Stimulated activated CD8-positive, alpha-beta memory T cell treated with anti-CD3 and anti-CD28 coated beads, Interleukin-4, amount 100 ng/mL, for 4 hours (primary cell): ENCODE data around the gene PWP2.
A peak's percentile ranks its signal among the peaks of the same experiment; 100 is the strongest.
"Not testable (repeated sequence)": the region's sequence is repeated elsewhere in the genome, so short reads cannot be mapped to it uniquely, and the experiment has no call there.

Source experiments
- DNase-seq, 2 donors: peaks; one replicate each; pipeline ENCODE4 v3.0.0-alpha.2; 2020; ENCODE audit warnings: low read depth in 2 of 2, low spot score in 1 of 2

PWP2 gene

DNA sequence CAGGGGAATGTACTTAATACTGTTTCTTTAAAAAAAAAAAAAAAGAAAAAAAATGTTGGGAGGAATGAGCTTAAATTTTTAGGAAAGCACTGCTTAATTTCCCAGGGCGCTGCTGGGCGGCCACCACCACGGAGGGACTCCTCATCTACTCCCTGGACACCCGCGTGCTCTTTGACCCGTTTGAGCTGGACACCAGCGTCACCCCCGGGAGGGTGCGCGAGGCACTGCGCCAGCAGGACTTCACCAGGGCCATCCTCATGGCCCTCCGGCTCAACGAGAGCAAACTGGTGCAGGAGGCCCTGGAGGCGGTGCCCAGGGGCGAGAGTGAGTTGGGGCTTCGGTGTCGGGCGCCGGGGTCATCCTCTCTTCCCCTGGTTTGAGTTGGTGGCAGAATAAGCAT lies 20.6 kb downstream of the PWP2 start:
- not testable (repeated sequence) for DNase-seq

GRCh38 chr21:44133715-44134057 lies 26.5 kb downstream of the PWP2 start:
- not testable (repeated sequence) for DNase-seq

DNA sequence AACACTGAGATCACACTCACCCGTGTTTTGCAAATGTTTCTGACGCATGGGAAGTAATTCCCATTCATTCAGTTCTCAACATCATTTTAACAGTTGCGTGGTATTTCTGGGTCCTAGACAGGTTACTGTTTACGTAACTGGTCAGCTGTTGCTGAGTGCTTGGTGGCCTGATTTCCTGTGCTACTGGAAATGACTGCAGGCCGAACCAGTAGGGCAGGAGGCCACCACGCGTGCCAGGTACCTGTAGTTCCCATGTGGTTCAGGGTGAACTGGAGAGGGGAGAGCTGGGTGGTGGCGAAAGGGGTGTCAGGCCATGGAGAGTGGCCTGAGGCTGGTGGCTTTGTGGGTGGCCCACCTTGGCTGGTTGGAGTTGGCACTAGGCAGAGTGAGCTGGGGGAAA lies 27.5 kb downstream of the PWP2 start:
- DNase-seq = not testable (repeated sequence)

DNA sequence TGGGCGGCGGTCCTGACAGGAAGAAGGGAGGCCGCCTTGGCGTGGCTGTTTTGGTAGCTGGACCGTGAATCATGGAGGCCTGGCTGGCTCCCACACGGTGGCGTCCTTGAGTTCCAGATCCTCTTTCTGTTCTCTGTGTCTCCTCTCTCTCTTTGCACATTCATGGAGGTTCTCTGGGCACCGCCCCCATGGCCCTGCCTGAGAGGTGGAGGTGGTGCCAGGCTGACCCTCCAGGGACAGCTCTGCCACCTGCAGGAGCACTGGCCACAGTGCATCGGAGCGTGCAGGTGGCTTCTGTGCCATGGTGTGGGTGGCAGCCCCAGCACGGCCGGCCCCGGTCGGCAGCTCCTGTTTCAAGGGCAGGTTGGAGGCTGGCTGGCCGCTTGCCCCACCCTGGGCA lies 30.8 kb downstream of the PWP2 start:
- DNase-seq = not testable (repeated sequence)

GRCh38 chr21:44139787-44140551 lies 32.8 kb downstream of the PWP2 start:
- DNase-seq = not testable (repeated sequence)

GRCh38 chr21:44140552-44140932 lies 33.3 kb downstream of the PWP2 start:
- not testable (repeated sequence) for DNase-seq

GRCh38 chr21:44142470-44142869 lies 35.3 kb downstream of the PWP2 start:
- DNase-seq = not testable (repeated sequence)

DNA sequence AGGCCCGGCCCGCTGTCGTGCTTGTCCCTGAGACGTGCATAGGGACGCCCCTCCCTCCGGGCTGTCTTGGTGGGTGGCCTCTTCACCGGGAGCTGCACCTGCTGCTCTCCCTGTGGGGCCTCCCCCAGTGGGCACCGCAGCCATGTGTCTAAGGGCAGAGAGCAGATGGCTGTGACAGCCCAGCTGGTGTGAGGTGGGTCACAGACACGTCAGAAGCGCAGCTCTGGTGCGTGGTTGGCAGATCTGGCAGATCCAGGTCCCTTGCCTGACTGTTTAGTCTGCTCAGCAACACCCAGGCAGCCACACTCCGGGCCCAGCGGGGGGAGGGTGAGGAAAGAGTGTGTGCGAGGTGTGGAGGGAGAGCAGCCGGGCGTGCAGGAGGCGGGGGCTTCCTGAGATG lies 36.2 kb downstream of the PWP2 start:
- peak in 1 of 2 donors; percentile 29 for DNase-seq

DNA sequence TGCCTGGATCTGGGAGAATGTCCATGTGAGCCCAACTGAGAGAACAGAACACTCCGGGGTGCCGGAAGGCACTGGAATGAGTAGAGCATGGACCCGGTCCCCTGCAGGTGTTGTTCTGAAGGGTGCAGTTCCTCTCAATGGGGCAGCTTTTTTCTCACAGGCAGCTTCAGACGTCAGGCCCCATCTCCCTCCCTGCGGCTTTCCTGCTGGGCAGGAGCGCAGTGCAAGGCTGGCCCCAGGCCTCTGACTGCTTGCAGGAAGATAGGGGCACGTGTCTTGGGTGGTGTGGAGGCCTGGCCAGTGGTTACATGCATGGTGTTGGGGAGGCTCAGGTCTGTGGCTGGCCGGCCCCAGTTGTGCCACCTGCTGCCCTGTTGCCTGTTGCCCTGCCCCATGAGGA lies 36.8 kb downstream of the PWP2 start:
- DNase-seq = not testable (repeated sequence)

- not testable (repeated sequence) for DNase-seq
Observed at GRCh38 chr21:44144784-44145602, 37.8 kb downstream of the PWP2 start.

GRCh38 chr21:44145616-44146015 lies 38.4 kb downstream of the PWP2 start:
- DNase-seq = not testable (repeated sequence)

DNA sequence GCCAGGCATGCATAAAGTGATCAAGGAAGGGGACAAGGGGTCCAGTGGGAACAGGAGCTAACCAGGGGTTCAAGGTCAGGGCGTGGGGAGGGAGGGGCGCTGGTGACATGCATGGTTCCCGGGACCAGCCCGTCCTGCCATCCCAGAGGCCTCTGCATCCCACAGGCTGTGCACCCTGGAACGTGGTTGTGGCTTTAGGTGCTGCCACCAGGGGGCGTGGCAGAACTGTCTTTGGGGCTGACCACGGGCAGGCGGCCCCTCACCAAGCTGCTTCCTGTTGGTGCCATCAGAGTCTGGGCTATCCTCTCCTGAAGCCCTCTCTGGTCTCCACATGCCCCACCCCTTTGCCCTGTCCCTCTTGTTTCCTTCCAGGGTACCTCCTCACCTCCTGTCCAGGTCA lies 39.9 kb downstream of the PWP2 start:
- DNase-seq = not testable (repeated sequence)

DNA sequence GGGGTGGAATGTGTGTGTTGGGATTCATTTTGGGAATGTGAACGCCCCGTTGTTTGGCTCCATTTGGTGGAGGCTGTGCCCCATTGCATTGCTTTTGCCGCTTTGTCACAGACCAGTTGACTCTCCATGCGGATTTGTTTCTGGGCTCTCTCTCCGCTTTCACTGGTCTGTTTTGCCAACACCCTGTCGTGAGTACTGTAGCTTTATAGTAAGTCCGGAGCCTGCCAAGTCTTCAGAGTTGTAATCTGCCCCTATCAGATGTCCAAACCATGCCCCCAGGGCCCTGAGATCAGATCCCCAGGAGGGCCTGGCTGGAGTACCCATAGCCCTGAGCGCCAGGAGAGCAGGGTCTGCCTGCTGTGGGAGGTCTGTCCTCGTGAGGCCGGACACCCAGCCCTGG lies 43.1 kb downstream of the PWP2 start:
- DNase-seq = not testable (repeated sequence)

- DNase-seq = not testable (repeated sequence)
Observed at GRCh38 chr21:44153214-44153888, 46.2 kb downstream of the PWP2 start.

GRCh38 chr21:44153889-44154228 lies 46.7 kb downstream of the PWP2 start:
- not testable (repeated sequence) for DNase-seq

DNA sequence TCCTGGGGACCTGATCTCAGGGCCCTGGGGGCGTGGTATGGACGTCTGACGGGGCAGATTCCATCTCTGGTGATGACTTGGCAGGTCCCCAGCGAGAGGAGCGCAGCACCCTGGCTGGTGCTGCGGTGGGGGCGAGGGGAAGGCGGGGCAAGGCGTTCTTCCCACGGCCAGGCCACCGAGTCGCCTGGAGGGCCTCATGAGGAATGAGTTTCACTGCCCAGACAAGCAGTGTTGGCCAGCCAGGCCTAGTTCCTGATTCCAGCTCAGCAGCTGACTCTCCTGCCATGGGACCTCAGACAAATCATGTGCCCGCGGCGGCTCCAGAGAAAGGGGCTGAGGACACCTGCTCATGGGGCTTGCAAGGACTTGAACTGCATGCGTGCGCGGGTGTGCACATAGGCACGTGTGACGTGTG lies 47.6 kb downstream of the PWP2 start:
- not testable (repeated sequence) for DNase-seq

DNA sequence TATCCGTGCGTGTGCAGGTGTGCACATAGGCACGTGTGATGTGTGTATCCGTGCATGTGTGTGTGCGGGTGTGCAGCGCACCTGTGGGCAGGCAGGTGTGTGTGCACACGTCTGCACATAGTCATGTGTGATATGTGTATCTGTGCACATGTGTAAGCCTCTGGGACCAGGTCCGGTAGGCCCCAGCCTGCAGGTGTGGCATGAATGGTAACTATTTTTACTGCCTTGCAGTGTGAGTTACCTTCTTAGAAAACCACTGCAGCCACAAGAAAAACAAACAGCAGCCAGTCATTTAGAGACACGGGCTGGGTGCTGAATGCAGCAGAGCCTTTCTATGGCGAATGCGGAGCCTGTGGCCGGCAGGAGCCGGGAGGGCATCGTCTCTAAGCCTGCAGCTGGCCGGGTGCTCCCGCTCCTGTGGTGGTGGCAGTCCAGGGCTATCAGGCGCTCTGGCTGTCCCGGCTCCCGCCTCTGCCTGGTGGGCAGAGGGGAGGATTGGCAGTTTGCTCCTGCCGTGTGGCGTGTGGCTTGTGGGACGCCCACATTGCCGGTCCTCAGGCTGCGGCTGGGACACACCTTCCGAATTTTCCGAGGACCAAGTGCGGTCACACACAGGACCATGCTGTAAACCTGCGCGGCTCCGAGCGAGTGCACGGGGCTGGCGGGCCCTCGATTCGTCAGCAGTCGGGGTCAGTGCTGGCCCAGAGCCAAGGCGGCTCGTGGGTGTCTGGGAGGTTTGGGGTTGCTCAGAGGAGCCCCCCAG lies 48.2 kb downstream of the PWP2 start:
- not testable (repeated sequence) for DNase-seq

DNA sequence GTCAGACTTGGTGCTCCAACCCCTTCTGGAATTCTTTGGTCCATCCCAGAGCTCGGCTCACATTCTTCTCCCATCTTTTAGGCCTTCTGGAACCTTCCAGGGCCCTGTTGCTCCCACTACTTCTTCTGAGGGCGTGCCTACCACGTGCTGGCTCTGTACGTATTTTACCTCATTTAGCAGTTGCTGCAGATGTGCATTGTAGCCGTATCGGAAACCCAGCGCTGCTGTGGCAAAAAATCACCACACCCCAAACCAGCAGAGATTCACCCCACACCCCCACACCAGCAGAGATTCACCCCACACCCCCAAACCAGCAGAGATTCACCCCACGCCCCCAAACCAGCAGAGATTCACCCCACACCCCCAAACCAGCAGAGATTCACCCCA lies 48.8 kb downstream of the PWP2 start:
- not testable (repeated sequence) for DNase-seq

DNA sequence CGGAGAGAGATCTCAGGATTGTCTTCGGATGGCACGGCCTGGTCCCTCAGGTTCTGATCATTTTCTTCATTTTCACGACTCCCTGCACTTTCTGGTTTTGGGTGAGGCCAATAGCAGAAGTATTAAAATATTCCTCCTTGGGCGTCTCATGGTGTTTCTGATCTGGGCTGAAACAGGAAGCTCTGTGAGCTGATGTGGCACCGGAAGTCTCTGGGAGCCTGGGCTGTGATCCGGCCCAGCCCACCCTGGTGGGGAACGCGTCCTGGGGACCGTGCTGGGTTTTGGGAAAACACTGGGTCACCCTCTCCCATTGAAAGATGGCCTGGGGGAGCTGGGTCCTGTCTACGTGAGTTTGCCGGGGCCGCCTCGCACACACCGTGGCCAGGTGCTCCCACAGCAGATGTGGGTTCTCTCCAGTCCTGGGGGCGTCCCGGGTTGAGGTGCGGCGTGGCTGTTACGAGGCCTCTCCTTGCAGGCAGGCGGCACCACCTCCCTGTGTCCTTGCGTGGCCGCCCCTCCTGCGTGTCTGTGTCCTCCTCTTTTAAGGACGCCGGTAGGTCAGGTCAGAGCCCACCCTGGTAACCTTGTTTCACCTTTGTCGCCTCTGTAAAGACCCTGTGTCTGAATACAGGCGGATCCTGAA lies 50.4 kb downstream of the PWP2 start:
- DNase-seq = not testable (repeated sequence)

GRCh38 chr21:44158082-44158468 lies 50.9 kb downstream of the PWP2 start:
- DNase-seq = not testable (repeated sequence)
